Gastroesophageal sphincter (tissue), 4 donors: Measurements from ENCODE around the gene BCAR3. TPM values are rescaled to one million over a fixed set of nuclear protein-coding genes. Genes with fewer than 3 reads are reported as not detected.
A peak's percentile ranks its signal among the peaks of the same experiment; 100 is the strongest.

Source experiments
- ATAC-seq: fragments of 150-250 bp; one replicate; pipeline ENCODE4 v1.9.1; 2016; ENCODE audit warnings: mild to moderate bottlenecking, moderate library complexity
- H3K27ac ChIP-seq, 4 donors: fragments of 200-600 bp; sonication (generic) in 3 of 4; 1 replicate in 3 of 4; 2 replicates in 1 of 4; pipeline ENCODE4 v1.5.1; 2016 to 2019
- H3K27me3 ChIP-seq: fragments of 200-600 bp; sonication (generic); one replicate; pipeline ENCODE4 v1.5.1; 2019
- H3K36me3 ChIP-seq, 2 donors: fragments of 200-600 bp; sonication (generic); one replicate each; pipeline ENCODE4 v1.5.1; 2019; ENCODE audit warnings: control low read depth in 1 of 2
- H3K4me1 ChIP-seq, 3 donors: fragments of 200-600 bp; sonication (generic); 1 replicate in 2 of 3; 2 replicates in 1 of 3; pipeline ENCODE4 v1.5.1; 2016 to 2019; ENCODE audit warnings: control low read depth in 2 of 3
- H3K4me3 ChIP-seq, 2 donors: fragments of 200-600 bp; sonication (generic); one replicate each; pipeline ENCODE4 v1.5.1; 2019; ENCODE audit warnings: mild to moderate bottlenecking in 1 of 2, moderate library complexity in 1 of 2
- H3K9me3 ChIP-seq, 3 donors: fragments of 200-600 bp; sonication (generic); one replicate each; pipeline ENCODE4 v1.5.1; 2017 to 2019; ENCODE audit warnings: control low read depth in 2 of 3
- EP300 ChIP-seq: sonication (generic); formaldehyde crosslinking; IDR thresholded peaks from one replicate; pipeline ENCODE4 v1.6.1; 2017; ENCODE audit warnings: antibody characterized with exemption, mild to moderate bottlenecking
- POLR2A ChIP-seq, 2 donors: fragments of 450-650 bp; IDR thresholded peaks; one replicate each; pipeline ENCODE4 v1.6.1; 2017; ENCODE audit warnings: antibody characterized with exemption in 2 of 2, mild to moderate bottlenecking in 2 of 2, moderate library complexity in 1 of 2
- POLR2AphosphoS5 ChIP-seq: sonication (generic); formaldehyde crosslinking; IDR thresholded peaks from one replicate; pipeline ENCODE4 v1.6.1; 2017; ENCODE audit warnings: antibody characterized with exemption
- WGBS, 2 donors: methylation state at CpG; one replicate each; pipeline ENCODE4 v1.1.5; 2018; ENCODE audit warnings: low coverage in 1 of 2; 5-methylcytosine and 5-hydroxymethylcytosine counted together
- total RNA-seq, 4 donors: library from RNA; depleted of rRNA; stranded (reverse); fragments of >200 nt; gene quantifications; one replicate each; pipeline ENCODE4 v1.1.0, GENCODE V29; 2016
- TF ChIP-seq, protein P1 (sequence below), 4 experiments: fragments of 200-600 bp in 2 of 4; fragments of 450-650 bp in 2 of 4; sonication (generic) in 1 of 4; IDR thresholded peaks; one replicate each; pipeline ENCODE4 v1.5.1; 2017 to 2019; ENCODE audit warnings: antibody characterized with exemption in 4 of 4, mild to moderate bottlenecking in 2 of 4, moderate library complexity in 2 of 4

BCAR3 gene
- total RNA-seq, 4 donors from 2014 or later = 33.9 to 40.2 (median 38.3) TPM

DNA sequence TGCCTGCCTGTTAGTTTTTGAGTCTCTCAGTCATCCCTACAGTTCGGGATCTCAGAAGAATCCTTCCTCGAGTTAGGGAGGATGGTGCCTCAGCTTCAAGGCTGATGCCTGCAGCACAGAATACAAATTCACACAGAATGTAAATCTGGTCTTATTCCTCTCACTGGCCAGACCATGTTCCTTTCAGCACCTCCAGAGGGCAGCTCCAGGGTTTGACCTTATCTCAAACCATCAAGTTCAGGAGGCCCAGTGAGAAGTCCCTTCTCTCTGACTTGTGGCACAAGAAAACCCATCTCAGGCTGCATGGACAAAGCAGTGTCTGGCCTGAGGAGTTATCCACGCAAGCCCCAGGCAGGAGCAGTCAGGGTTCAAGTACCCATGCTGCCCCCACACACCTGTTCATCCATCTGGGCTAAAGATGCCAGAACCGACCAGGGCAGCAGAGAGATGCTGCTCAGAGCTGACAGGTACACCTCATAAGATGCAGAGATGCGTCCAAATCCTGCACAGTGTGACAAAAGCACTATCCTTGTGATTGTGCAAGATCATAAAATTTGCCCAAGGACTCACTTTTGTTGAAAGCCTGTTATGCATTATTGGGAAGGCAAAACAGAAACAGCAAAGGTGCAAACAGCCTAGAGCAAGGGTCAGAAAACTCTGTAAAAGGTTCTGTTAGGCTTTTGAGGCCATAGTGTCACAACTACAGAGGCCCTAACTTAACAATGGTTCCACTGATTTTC lies 49.8 kb downstream of the BCAR3 start:
- no peaks in the 10 kb centered on the region for H3K36me3 ChIP-seq
- 100% methylated on average over 2 of the region's 5 CpGs; no CpG with 5 or more reads in 1 of the 2 donors for WGBS, 2 donors
- H3K9me3 ChIP-seq = no peaks in the 10 kb centered on the region
- TF ChIP-seq EP300 = no peak
- TF ChIP-seq, protein P1, sequence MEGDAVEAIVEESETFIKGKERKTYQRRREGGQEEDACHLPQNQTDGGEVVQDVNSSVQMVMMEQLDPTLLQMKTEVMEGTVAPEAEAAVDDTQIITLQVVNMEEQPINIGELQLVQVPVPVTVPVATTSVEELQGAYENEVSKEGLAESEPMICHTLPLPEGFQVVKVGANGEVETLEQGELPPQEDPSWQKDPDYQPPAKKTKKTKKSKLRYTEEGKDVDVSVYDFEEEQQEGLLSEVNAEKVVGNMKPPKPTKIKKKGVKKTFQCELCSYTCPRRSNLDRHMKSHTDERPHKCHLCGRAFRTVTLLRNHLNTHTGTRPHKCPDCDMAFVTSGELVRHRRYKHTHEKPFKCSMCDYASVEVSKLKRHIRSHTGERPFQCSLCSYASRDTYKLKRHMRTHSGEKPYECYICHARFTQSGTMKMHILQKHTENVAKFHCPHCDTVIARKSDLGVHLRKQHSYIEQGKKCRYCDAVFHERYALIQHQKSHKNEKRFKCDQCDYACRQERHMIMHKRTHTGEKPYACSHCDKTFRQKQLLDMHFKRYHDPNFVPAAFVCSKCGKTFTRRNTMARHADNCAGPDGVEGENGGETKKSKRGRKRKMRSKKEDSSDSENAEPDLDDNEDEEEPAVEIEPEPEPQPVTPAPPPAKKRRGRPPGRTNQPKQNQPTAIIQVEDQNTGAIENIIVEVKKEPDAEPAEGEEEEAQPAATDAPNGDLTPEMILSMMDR (IDR thresholded peaks at IDR 0.05) = peak in 2 of 4 experiments; percentile 17 to 43
- no peak for TF ChIP-seq POLR2A (IDR thresholded peaks at IDR 0.05)
- H3K4me3 ChIP-seq = no peak overlapping the region
- peaks cover 0 to 33% (median 6%) of the 10 kb centered on the region in 3 donors for H3K4me1 ChIP-seq
- no peaks in the 10 kb centered on the region for H3K27me3 ChIP-seq
- no peak overlapping the region for H3K27ac ChIP-seq
- no peak for ATAC-seq

DNA sequence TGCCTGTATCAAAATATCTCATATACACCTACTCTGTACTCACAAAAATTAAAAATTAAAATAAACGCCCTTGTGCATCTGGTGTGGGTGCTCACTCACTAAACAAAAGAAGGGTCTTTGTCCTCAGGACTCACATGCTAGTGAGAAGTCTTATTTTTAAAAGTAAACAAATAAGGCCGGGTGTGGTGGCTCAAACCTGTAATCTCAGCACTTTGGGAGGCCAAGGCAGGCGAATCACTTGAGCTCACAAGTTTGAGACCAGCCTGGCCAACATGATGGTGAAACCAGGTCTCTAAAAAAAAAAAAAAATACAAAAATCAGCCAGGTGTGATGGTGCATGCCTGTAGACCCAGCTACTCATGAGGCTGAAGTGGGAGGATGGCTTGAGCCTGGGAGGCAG lies 51.5 kb downstream of the BCAR3 start:
- TF ChIP-seq, protein P1 (IDR thresholded peaks at IDR 0.05) = no peak
- no peak for ATAC-seq

GRCh38 chr1:93629101-93630059 lies 52.3 kb downstream of the BCAR3 start:
- Histone ChIP-seq H3K4me1 (peaks cover 0 to 30% (median 3%) of the 10 kb centered on the region in 3 donors), H3K27ac (no peak overlapping the region), H3K4me3 (no peak overlapping the region), H3K9me3 (no peaks in the 10 kb centered on the region), H3K36me3 (no peaks in the 10 kb centered on the region), H3K27me3 (no peaks in the 10 kb centered on the region)
- peak; percentile 50 for ATAC-seq
- no peak for TF ChIP-seq POLR2A (IDR thresholded peaks at IDR 0.05)
- TF ChIP-seq, protein P1 (IDR thresholded peaks at IDR 0.05) = peak; percentile 73 to 91 (median 83)
- TF ChIP-seq POLR2AphosphoS5 = no peak
- TF ChIP-seq EP300 = no peak
- 57 to 60% methylated on average over 9 of the region's 9 CpGs for WGBS, 2 donors

More for the DNA sequence above, 51.5 kb downstream of the BCAR3 start:
- Histone ChIP-seq H3K36me3 (no peaks in the 10 kb centered on the region), H3K4me3 (no peak overlapping the region), H3K27me3 (no peaks in the 10 kb centered on the region), H3K9me3 (no peaks in the 10 kb centered on the region), H3K27ac (no peak overlapping the region), H3K4me1 (peaks cover 0 to 29% (median 3%) of the 10 kb centered on the region in 3 donors)
- 60 to 100% methylated on average over 3 of the region's 3 CpGs for WGBS, 2 donors

GRCh38 chr1:93628681-93629080 lies 53.0 kb downstream of the BCAR3 start:
- H3K4me1 ChIP-seq = peaks cover 0 to 30% (median 3%) of the 10 kb centered on the region in 3 donors
- no peak for ATAC-seq
- no peak overlapping the region for H3K4me3 ChIP-seq
- TF ChIP-seq POLR2AphosphoS5 (no peak), EP300 (no peak), POLR2A (IDR thresholded peaks at IDR 0.05) (no peak)
- TF ChIP-seq, protein P1 (IDR thresholded peaks at IDR 0.05) = no peak
- 75 to 83% methylated on average over 2 to 3 of the region's 3 CpGs for WGBS, 2 donors
- no peaks in the 10 kb centered on the region for H3K9me3 ChIP-seq
- H3K27me3 ChIP-seq = no peaks in the 10 kb centered on the region
- no peaks in the 10 kb centered on the region for H3K36me3 ChIP-seq
- H3K27ac ChIP-seq = no peak overlapping the region
